ENCODE data around the gene PIK3CD. TPM values are rescaled to one million over a fixed set of nuclear protein-coding genes. Genes with fewer than 3 reads are reported as not detected.

PIK3CD gene
- total and polyA plus RNA-seq, 2 of the 8 experiments (the other 6 are each of a cell fraction or from before 2014, with no cell fraction given) = 20.6 to 24.1 TPM

GRCh38 chr1:9776685-9777084 is 125.2 kb downstream of the PIK3CD start (continued):
- no peak for TF ChIP-seq BACH1 (IDR thresholded peaks at IDR 0.05; ENCODE audit: low read length)
- TF ChIP-seq CTBP2 (IDR thresholded peaks at IDR 0.05; ENCODE audit: borderline replicate concordance, insufficient read depth, insufficient read length, low read length) = no peak
- TF ChIP-seq SUZ12 (IDR thresholded peaks at IDR 0.05; ENCODE audit: low read length) = no peak
- TF ChIP-seq TAF7 (optimal IDR thresholded peaks at IDR 0.05; ENCODE audit: borderline replicate concordance, low read depth, low read length) = no peak

Other genes starting within 250 kb of the PIK3CD start
- gene SLC25A33, start 112.3 kb upstream of the PIK3CD start, total RNA-seq (2021; fragmentation: NEBNext Ultra II Directional; extraction: Animal tissue kit (Norgen Biotek cat#: 25700)) = 12.4 and 12.8 TPM in 2 replicates
- gene SLC25A33, start 112.3 kb upstream of the PIK3CD start, polyA plus RNA-seq (2011; rRNA removed) = 5.1 and 7.8 TPM in 2 replicates
- 27.1 and 27.9 TPM in 2 replicates for gene TMEM201, start 62.8 kb upstream of the PIK3CD start, total RNA-seq (2021; fragmentation: NEBNext Ultra II Directional; extraction: Animal tissue kit (Norgen Biotek cat#: 25700))
- 8.2 and 14.2 TPM in 2 replicates for gene TMEM201, start 62.8 kb upstream of the PIK3CD start, polyA plus RNA-seq (2011; rRNA removed)
- gene CLSTN1, start 172.2 kb downstream of the PIK3CD start, total RNA-seq (2021; fragmentation: NEBNext Ultra II Directional; extraction: Animal tissue kit (Norgen Biotek cat#: 25700)) = 97.4 and 99.0 TPM in 2 replicates
- 34.2 and 55.4 TPM in 2 replicates for gene CLSTN1, start 172.2 kb downstream of the PIK3CD start, polyA plus RNA-seq (2011; rRNA removed)

All from H1 (cell line).